Immature natural killer cell (primary cell): Measurements from ENCODE around the gene QRSL1. TPM values are rescaled to one million over a fixed set of nuclear protein-coding genes. Genes with fewer than 3 reads are reported as not detected.
"Not testable (repeated sequence)": the region's sequence is repeated elsewhere in the genome, so short reads cannot be mapped to it uniquely, and the experiment has no call there.

ENCODE experiments used
- DNase-seq, 3 donors: peaks; one replicate each; pipeline ENCODE4 v3.0.0; 2022; ENCODE audit warnings: mixed read lengths in 1 of 3
- H3K27ac Mint-ChIP-seq, 6 donors: one replicate each; pipeline ENCODE4 v1.8.0; 2020; ENCODE audit warnings: mixed read lengths in 6 of 6, mild to moderate bottlenecking in 5 of 6, inconsistent platforms in 4 of 6, moderate library complexity in 3 of 6
- H3K27me3 Mint-ChIP-seq, 3 donors: one replicate each; pipeline ENCODE4 v1.8.0; 2020 to 2021; ENCODE audit warnings: low read depth in 3 of 3, mild to moderate bottlenecking in 3 of 3, mixed read lengths in 3 of 3, moderate library complexity in 3 of 3, inconsistent platforms in 1 of 3
- H3K36me3 Mint-ChIP-seq, 3 donors: one replicate each; pipeline ENCODE4 v1.8.0; 2020; ENCODE audit warnings: mixed read lengths in 3 of 3, inconsistent platforms in 2 of 3, mild to moderate bottlenecking in 2 of 3
- H3K4me1 Mint-ChIP-seq, 2 donors: one replicate each; pipeline ENCODE4 v1.8.0; 2020; ENCODE audit warnings: inconsistent platforms in 2 of 2, mild to moderate bottlenecking in 2 of 2, mixed read lengths in 2 of 2, moderate library complexity in 1 of 2
- H3K4me3 Mint-ChIP-seq, 5 donors: one replicate each; pipeline ENCODE4 v1.8.0; 2020; ENCODE audit warnings: mild to moderate bottlenecking in 5 of 5, mixed read lengths in 5 of 5, inconsistent platforms in 3 of 5, moderate library complexity in 3 of 5
- H3K9me3 Mint-ChIP-seq, 6 donors: one replicate each; pipeline ENCODE4 v1.8.0; 2020; ENCODE audit warnings: mild to moderate bottlenecking in 6 of 6, mixed read lengths in 6 of 6, inconsistent platforms in 4 of 6, moderate library complexity in 3 of 6
- polyA plus RNA-seq, 3 donors: library from polyadenylated mRNA; unstranded; fragments of 300-500 nt; fragmentation: Illumina TruSeq; gene quantifications; one replicate each; pipeline ENCODE4 v1.2.3, GENCODE V29; 2021

QRSL1 gene
- polyA plus RNA-seq, 3 donors from 2014 or later = 6.8 to 9.9 (median 7.8) TPM

GRCh38 chr6:106671651-106672050 lies 42.3 kb downstream of the QRSL1 start:
- H3K4me3 Mint-ChIP-seq = no peak overlapping the region
- no peak for DNase-seq
- H3K27ac Mint-ChIP-seq = no peak overlapping the region
- H3K27me3 Mint-ChIP-seq = peaks cover 0 to 3% (median 3%) of the 10 kb centered on the region in 3 donors
- no peaks in the 10 kb centered on the region for H3K9me3 Mint-ChIP-seq
- H3K4me1 Mint-ChIP-seq = no peaks in the 10 kb centered on the region
- peaks cover 0 to 3% (median 2%) of the 10 kb centered on the region in 3 donors for H3K36me3 Mint-ChIP-seq

DNA sequence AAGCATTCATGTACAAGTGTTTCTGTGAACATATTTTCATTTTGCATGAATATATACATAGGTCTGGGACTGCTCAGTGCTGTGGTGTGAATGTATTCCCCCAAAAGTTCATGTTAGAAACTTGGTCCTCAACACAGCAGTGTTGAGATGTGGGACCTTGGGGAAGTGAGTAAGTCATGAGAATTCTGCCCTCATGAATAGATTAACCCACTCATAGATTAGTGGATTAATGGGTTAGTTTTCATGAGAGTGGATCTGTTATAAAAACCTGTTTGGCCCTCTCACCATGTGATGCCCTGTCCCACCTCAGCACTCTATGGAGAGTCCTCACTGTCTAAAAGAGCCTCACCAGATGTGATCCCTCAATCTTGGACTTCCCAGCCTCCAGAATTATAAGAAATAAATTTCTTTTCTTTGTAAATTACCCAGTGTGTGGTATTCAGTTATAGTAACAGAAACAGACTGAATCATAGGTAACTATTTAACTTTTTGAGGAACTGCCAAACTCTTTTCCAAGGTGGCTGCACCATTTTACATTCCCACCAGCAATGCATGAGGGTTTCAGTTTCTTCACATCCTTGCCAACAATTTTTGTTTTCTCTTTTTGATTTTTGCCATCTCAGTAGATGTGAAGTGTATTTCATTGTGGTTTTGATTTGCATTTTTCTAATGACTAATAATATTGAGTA lies 45.3 kb downstream of the QRSL1 start:
- DNase-seq = no peak
- Mint-ChIP-seq H3K4me3 (no peak overlapping the region), H3K36me3 (no peaks in the 10 kb centered on the region), H3K27ac (no peak overlapping the region), H3K27me3 (peaks cover 0 to 3% (median 0%) of the 10 kb centered on the region in 3 donors), H3K9me3 (no peaks in the 10 kb centered on the region), H3K4me1 (no peaks in the 10 kb centered on the region)

DNA sequence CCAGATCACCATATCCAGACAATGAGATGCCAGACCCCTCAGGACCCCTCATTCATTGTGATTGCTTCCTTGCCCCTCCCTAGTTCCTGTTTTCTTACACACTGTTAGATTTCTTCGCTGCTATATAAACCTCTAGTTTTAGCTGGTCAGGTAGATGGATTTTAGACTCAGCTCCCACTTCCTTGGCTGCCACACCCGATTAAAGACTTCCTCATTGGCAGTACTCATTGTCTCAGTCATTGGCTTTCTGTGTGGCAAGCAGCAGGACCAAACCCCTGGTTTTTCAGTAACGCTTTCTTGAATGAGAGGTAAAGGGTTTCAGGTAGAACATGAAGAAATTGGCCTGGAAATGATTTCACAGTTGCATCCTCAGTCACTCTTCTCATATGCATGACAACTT lies 47.9 kb downstream of the QRSL1 start:
- Mint-ChIP-seq H3K4me3 (no peak overlapping the region), H3K4me1 (no peaks in the 10 kb centered on the region), H3K27ac (no peak overlapping the region), H3K27me3 (peaks cover 0 to 3% (median 0%) of the 10 kb centered on the region in 3 donors), H3K36me3 (no peaks in the 10 kb centered on the region), H3K9me3 (no peaks in the 10 kb centered on the region)
- DNase-seq = no peak

DNA sequence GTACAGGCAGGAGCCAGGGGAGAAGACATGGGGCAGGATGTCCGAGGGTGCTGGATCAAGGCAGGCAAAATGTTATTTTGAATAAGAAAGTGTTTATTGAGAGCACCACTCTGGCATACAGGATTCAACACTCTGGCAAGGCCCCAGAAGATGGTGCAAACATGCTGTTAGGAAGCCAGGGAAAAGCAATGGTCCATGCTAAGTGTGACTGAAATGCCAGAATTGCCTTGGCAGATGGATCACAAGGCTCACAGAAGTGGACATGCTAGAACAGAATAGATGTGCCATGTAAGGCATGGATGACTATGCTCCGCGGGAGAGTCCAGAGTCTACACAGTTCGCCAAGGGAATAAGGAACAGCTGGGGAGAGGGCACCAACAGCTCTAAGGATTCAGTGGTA lies 54.6 kb downstream of the QRSL1 start:
- no peak overlapping the region for H3K27ac Mint-ChIP-seq
- DNase-seq = no peak
- H3K4me1 Mint-ChIP-seq = no peaks in the 10 kb centered on the region
- no peaks in the 10 kb centered on the region for H3K9me3 Mint-ChIP-seq
- no peak overlapping the region for H3K4me3 Mint-ChIP-seq
- no peaks in the 10 kb centered on the region for H3K36me3 Mint-ChIP-seq
- H3K27me3 Mint-ChIP-seq = peaks cover 0 to 2% (median 0%) of the 10 kb centered on the region in 3 donors

DNA sequence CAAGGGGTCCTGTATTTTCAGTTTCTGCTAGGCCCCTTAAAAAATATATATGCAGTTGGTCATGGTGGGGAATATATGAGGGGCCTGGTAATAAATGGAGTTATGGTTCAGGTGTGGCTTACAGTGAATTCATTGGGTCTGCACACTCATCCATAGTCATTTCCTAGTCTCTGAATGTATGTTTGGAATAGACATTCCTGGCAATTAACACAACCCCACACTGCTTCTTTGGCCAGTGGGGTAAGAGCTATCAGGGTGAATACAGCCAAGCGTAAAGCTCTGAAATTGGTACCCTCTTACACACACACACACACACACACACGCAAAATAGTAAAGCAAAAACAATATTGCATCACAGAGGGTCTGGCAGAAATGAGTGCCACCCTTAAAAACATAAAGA lies 56.5 kb downstream of the QRSL1 start:
- no peaks in the 10 kb centered on the region for H3K36me3 Mint-ChIP-seq
- H3K4me3 Mint-ChIP-seq = no peak overlapping the region
- H3K9me3 Mint-ChIP-seq = no peaks in the 10 kb centered on the region
- no peak overlapping the region for H3K27ac Mint-ChIP-seq
- DNase-seq = no peak
- H3K27me3 Mint-ChIP-seq = peaks cover 0 to 2% (median 0%) of the 10 kb centered on the region in 3 donors
- H3K4me1 Mint-ChIP-seq = no peaks in the 10 kb centered on the region

DNA sequence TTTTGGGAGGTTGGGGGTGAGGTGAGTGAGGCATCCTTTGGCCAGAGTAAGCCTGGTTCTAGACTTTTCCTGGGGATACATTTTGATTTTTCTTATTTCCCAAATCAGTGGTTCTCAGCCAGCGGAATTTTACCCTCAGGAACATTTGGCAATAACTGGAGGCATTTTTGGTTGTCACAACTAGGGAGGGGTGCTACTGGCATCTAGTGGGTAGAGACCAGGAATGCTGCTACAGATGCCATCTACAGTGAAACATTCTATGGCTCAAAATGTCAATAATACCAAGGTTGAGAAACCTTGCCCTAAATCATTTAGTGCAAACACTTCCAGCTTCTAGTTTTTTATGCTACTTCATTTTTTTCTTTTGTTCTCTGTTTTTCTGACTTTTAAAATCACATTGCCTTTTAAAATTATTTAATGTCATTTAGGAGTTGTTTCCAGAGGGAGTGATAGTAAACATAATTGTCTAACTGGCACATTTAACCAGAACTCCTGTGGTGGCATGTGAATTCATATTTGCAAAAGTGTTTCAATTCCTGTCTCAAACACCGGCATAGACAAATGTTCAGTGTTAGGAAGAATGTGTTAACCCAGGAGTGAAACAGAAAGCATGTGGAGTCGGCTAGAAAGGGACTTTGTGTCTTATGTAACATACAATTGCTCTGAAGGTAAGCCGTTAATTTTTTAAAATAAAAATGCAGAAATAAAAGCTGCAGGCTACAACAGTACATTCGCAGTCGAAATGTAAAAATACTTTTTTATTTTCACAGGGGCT lies 59.0 kb downstream of the QRSL1 start:
- no peak overlapping the region for H3K4me3 Mint-ChIP-seq
- DNase-seq = no peak
- H3K36me3 Mint-ChIP-seq = no peaks in the 10 kb centered on the region
- peaks cover 0 to 2% (median 1%) of the 10 kb centered on the region in 3 donors for H3K27me3 Mint-ChIP-seq
- H3K4me1 Mint-ChIP-seq = no peaks in the 10 kb centered on the region
- no peak overlapping the region for H3K27ac Mint-ChIP-seq
- H3K9me3 Mint-ChIP-seq = no peaks in the 10 kb centered on the region

DNA sequence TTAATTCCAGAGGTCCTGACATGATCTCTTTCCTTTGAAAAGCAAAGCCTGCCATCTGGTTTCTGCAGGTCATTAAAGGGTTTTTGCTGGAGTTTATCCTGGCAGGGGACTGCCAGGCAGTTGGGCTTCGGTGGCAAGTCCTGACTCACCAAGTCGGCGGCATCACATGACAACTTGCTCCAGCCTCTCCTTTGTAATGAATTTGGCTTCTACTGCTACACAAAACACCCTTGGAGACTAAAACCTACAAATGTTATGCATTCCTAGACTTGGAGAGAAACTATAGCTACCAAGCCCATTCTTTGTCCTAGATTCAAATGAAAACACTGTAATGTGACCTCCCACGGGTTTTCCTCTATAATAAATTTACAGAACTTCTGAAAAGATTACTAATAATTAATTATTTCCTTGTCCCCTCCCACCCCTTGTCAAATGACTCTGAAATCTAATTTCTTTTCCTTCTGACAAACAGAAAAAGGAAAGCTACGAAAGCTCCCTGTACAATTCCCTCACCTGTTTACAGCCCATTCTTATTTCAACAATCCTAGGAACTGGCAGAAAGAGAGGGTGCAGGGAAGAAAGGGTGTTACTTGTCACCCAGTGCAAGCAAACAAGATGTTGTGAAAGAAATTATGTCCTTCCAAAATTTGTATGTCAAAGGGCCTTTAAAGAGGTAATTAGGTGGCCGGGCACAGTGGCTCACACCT lies 62.9 kb downstream of the QRSL1 start:
- no peaks in the 10 kb centered on the region for H3K4me1 Mint-ChIP-seq
- no peak overlapping the region for H3K4me3 Mint-ChIP-seq
- H3K27ac Mint-ChIP-seq = no peak overlapping the region
- H3K27me3 Mint-ChIP-seq = peaks cover 1 to 4% (median 3%) of the 10 kb centered on the region in 3 donors
- no peak for DNase-seq
- no peaks in the 10 kb centered on the region for H3K36me3 Mint-ChIP-seq
- H3K9me3 Mint-ChIP-seq = no peaks in the 10 kb centered on the region

DNA sequence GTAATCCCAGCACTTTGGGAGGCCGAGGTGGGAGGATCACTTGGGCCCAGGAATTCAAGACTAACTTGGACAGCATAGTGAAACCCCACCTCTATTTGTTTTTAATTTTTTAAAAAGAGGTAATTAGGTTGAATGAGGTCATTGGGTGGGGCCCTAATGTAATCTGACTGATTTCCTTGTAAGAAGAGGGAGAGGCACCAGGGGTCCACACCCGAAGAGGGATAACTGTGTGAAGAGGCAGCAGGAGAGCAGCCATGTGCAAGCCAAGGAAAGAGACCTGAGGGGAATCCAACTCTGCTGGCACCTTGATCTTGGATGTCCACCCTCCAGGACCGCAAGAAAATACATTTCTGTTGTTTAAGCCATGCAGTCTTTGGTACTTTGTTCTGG lies 63.4 kb downstream of the QRSL1 start:
- no peaks in the 10 kb centered on the region for H3K4me1 Mint-ChIP-seq
- peaks cover 1 to 4% (median 3%) of the 10 kb centered on the region in 3 donors for H3K27me3 Mint-ChIP-seq
- no peak overlapping the region for H3K4me3 Mint-ChIP-seq
- H3K9me3 Mint-ChIP-seq = no peaks in the 10 kb centered on the region
- no peak overlapping the region for H3K27ac Mint-ChIP-seq
- H3K36me3 Mint-ChIP-seq = no peaks in the 10 kb centered on the region
- no peak for DNase-seq

DNA sequence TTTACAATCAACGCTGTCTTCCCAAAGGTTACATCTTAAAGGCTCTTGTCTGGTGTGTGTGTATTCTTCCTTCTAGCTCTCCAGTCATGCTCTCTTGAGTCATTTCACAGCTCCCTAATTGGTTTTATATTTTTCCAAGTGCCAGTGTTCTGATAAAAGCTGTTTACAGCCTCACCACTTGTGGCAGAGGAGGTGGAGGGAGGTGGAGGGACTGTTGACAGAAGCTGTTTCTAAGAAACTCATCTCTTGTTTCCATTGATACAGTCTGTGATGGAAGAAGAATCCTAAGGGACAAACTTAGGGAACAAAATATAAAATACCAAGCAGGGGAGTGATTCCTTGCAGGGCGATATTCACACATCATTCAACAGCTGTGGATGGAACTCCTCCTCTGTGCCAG lies 64.0 kb downstream of the QRSL1 start:
- Mint-ChIP-seq H3K9me3 (no peaks in the 10 kb centered on the region), H3K4me1 (no peaks in the 10 kb centered on the region), H3K27me3 (peaks cover 3 to 5% (median 3%) of the 10 kb centered on the region in 3 donors), H3K27ac (no peak overlapping the region), H3K36me3 (no peaks in the 10 kb centered on the region), H3K4me3 (no peak overlapping the region)
- no peak for DNase-seq

DNA sequence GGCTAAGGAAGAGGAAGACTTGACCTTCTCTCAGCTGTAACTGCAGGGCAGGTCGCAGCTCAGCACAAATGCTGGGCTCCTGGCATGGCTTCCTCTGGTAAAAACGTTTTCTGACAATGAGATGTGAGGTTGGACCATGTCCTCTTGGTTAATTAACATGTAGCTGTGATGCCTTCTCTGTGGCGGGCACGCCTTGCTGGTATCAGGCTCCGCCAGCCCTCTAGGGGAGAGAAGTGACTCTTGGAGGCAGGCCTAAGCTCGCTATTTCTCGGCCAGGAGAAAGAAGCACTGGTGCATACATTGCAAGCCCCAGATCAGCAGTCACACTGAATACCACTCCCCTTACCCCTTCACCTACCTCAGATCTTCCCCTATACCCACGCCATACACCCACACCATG lies 65.0 kb downstream of the QRSL1 start:
- DNase-seq = no peak
- no peaks in the 10 kb centered on the region for H3K9me3 Mint-ChIP-seq
- no peak overlapping the region for H3K27ac Mint-ChIP-seq
- no peaks in the 10 kb centered on the region for H3K4me1 Mint-ChIP-seq
- no peak overlapping the region for H3K4me3 Mint-ChIP-seq
- no peaks in the 10 kb centered on the region for H3K36me3 Mint-ChIP-seq
- H3K27me3 Mint-ChIP-seq = peaks cover 2 to 6% (median 3%) of the 10 kb centered on the region in 3 donors

GRCh38 chr6:106700581-106700980 lies 71.2 kb downstream of the QRSL1 start:
- Mint-ChIP-seq H3K27ac (no peak overlapping the region), H3K4me3 (no peak overlapping the region), H3K27me3 (peaks cover 6 to 12% (median 7%) of the 10 kb centered on the region in 3 donors), H3K4me1 (no peaks in the 10 kb centered on the region), H3K36me3 (no peaks in the 10 kb centered on the region), H3K9me3 (peaks cover 0 to 2% (median 0%) of the 10 kb centered on the region in 6 donors)
- no peak for DNase-seq

DNA sequence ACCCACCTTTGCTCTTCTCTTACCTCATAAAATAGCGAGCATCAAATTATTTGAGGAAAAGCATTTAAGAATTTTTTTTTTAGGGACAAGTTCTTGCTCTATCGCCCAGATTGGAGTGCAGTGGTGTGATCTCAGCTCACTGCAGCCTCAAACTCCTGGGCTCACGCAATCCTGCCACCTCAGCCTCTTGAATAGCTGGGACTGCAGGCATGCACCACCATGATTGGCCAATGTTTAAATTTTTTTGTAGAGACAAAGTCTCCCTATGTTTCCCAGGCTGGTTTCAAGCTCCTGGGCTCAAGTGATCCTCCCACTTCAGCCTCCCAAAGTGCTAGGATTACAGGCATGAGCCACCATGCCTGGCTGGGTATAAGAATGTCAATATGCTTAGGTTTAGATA lies 71.8 kb downstream of the QRSL1 start:
- not testable (repeated sequence) for H3K4me1 Mint-ChIP-seq, DNase-seq, H3K27me3 Mint-ChIP-seq, H3K9me3 Mint-ChIP-seq, H3K4me3 Mint-ChIP-seq, H3K27ac Mint-ChIP-seq, H3K36me3 Mint-ChIP-seq

DNA sequence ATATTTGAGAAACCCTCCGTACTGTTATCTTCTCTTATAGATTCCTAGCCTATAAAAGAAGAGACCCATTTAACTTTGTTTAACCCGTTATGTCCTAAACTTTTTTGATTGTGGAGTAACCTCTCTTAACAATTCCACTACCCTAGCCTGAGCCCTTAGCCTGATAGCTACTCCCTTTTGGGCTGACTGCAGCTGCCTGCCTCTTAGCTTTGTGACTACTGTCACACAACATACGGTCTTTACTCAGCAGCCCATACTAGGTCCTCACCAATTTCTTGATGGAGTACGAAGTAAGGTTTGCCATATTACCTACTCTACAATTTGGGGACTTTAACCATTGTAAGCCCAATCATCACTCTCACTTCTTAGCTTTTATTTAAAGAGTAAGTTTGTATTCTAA lies 72.7 kb downstream of the QRSL1 start:
- peaks cover 0 to 2% (median 0%) of the 10 kb centered on the region in 6 donors for H3K9me3 Mint-ChIP-seq
- H3K27ac Mint-ChIP-seq = no peak overlapping the region
- no peak overlapping the region for H3K4me3 Mint-ChIP-seq
- no peaks in the 10 kb centered on the region for H3K4me1 Mint-ChIP-seq
- no peak for DNase-seq
- peaks cover 5 to 10% (median 7%) of the 10 kb centered on the region in 3 donors for H3K27me3 Mint-ChIP-seq
- H3K36me3 Mint-ChIP-seq = no peaks in the 10 kb centered on the region

GRCh38 chr6:106702451-106703110 lies 73.2 kb downstream of the QRSL1 start:
- H3K27ac Mint-ChIP-seq = no peak overlapping the region
- no peaks in the 10 kb centered on the region for H3K36me3 Mint-ChIP-seq
- no peak for DNase-seq

More at GRCh38 chr6:106702451-106703110, 73.2 kb downstream of the QRSL1 start:
- Mint-ChIP-seq H3K9me3 (peaks cover 0 to 2% (median 0%) of the 10 kb centered on the region in 6 donors), H3K27me3 (peaks cover 5 to 10% (median 7%) of the 10 kb centered on the region in 3 donors), H3K4me3 (no peak overlapping the region), H3K4me1 (no peaks in the 10 kb centered on the region)
